ENCODE results near the gene SNAPC3. TPM values are rescaled to one million over a fixed set of nuclear protein-coding genes. Genes with fewer than 3 reads are reported as not detected.

The SNAPC3 gene
- total and polyA plus RNA-seq, 2 donors from 2014 or later, result 16.3 to 27.2 TPM

DNA sequence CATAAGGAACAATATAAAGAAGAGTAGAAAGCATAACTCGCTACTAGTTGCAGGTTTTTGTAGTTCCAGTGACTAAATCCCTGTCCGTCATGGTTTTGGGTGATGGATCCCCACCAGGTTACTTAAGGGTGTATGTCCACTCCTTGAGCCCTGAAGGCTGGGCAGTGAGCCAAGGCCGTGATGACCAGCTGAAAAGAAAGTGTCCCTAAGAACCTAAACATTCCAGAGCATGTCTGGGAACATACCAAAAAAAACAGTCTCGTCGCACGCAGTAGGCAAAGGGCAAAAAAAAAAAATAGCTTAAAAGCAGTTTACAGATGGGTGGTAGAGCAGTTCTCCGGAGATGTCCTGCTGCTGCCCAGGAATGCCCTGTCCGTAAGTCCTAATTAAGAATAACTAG is 21.4 kb upstream of the SNAPC3 start:
- H3K27me3 ChIP-seq (ENCODE audit: control insufficient read depth, insufficient read depth, low read length), result no peaks in the 10 kb centered on the region
- no peak overlapping the region for H3K9ac ChIP-seq (ENCODE audit: low read length in 3 of 3)
- H3K4me3 ChIP-seq (ENCODE audit: low read length in 3 of 3), result peak overlapping the region in 2 of 3 donors; percentile 4 to 12
- FAIRE-seq, result no peak
- H3K27ac ChIP-seq (ENCODE audit: low read depth in 2 of 2, low read length in 2 of 2), result no peak overlapping the region
- TF ChIP-seq, protein P1, sequence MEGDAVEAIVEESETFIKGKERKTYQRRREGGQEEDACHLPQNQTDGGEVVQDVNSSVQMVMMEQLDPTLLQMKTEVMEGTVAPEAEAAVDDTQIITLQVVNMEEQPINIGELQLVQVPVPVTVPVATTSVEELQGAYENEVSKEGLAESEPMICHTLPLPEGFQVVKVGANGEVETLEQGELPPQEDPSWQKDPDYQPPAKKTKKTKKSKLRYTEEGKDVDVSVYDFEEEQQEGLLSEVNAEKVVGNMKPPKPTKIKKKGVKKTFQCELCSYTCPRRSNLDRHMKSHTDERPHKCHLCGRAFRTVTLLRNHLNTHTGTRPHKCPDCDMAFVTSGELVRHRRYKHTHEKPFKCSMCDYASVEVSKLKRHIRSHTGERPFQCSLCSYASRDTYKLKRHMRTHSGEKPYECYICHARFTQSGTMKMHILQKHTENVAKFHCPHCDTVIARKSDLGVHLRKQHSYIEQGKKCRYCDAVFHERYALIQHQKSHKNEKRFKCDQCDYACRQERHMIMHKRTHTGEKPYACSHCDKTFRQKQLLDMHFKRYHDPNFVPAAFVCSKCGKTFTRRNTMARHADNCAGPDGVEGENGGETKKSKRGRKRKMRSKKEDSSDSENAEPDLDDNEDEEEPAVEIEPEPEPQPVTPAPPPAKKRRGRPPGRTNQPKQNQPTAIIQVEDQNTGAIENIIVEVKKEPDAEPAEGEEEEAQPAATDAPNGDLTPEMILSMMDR (IDR thresholded peaks at IDR 0.05; ENCODE audit: borderline replicate concordance, extremely low read depth, insufficient read depth), result no peak
- DNase-seq, result peak in 3 of 5 donors; percentile 19 to 72 (median 50)
- intact Hi-C loops (cut with DNase I), result no loop called here
- H3K9me3 ChIP-seq (ENCODE audit: control insufficient read depth in 2 of 3, insufficient read depth in 1 of 3, low read length in 3 of 3), result no peaks in the 10 kb centered on the region
- no peaks in the 10 kb centered on the region for H3K36me3 ChIP-seq (ENCODE audit: control insufficient read depth in 2 of 3, insufficient read depth in 3 of 3, low read length in 3 of 3)
- peaks cover 3 to 7% (median 4%) of the 10 kb centered on the region in 3 donors for H3K4me1 ChIP-seq (ENCODE audit: control insufficient read depth in 2 of 3, insufficient read depth in 2 of 3, low read depth in 1 of 3, low read length in 3 of 3)

DNA sequence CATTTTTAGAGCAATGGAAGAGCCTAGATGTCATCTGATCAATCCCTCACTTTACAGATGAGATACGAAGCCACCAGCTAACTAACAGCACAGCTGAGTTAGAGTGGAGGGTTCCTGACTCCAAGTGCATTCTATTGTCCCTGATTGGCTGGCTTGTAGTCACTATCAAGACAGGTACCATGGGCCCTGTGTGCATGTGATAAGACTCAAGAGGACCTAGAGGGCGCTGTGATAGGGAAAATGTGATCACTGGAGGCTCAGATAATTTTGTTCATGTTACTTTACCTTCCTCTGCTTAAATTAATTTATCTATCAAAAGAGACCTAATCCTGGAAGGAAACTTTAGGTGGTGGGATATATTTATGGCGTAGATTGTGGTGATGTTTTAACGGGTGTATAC is 19.5 kb upstream of the SNAPC3 start:
- H3K27me3 ChIP-seq (ENCODE audit: control insufficient read depth, insufficient read depth, low read length), result no peaks in the 10 kb centered on the region
- no peak for DNase-seq
- no peak overlapping the region for H3K27ac ChIP-seq (ENCODE audit: low read depth in 2 of 2, low read length in 2 of 2)
- TF ChIP-seq, protein P1 (IDR thresholded peaks at IDR 0.05; ENCODE audit: borderline replicate concordance, extremely low read depth, insufficient read depth), result no peak
- H3K4me3 ChIP-seq (ENCODE audit: low read length in 3 of 3), result no peak overlapping the region
- no peak overlapping the region for H3K9ac ChIP-seq (ENCODE audit: low read length in 3 of 3)
- no peak for FAIRE-seq
- H3K9me3 ChIP-seq (ENCODE audit: control insufficient read depth in 2 of 3, insufficient read depth in 1 of 3, low read length in 3 of 3), result no peaks in the 10 kb centered on the region
- intact Hi-C loops (cut with DNase I), result no loop called here
- H3K36me3 ChIP-seq (ENCODE audit: control insufficient read depth in 2 of 3, insufficient read depth in 3 of 3, low read length in 3 of 3), result no peaks in the 10 kb centered on the region
- H3K4me1 ChIP-seq (ENCODE audit: control insufficient read depth in 2 of 3, insufficient read depth in 2 of 3, low read depth in 1 of 3, low read length in 3 of 3), result peaks cover 3 to 7% (median 4%) of the 10 kb centered on the region in 3 donors

DNA sequence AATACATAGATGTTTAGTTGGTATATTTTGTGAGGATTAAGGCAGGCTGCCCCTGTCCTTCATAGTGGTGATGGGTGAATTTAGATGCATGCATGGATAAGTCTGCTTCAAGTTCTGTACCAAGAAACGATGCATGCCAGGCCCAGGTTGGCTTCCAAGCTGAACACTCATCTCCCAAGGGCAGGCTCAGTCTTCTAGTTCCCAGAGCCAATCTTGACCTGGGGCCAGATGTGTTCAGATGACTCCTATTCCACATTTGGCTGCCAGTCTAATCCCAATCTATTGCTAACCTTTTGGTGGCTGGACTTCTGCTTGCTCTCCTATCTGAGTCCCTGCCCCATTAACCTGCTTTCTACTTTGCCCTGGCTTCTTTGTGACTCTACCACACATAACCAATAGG is 18.5 kb upstream of the SNAPC3 start:
- H3K4me3 ChIP-seq (ENCODE audit: low read length in 3 of 3), result no peak overlapping the region
- intact Hi-C loops (cut with DNase I), result no loop called here
- H3K9me3 ChIP-seq (ENCODE audit: control insufficient read depth in 2 of 3, insufficient read depth in 1 of 3, low read length in 3 of 3), result no peaks in the 10 kb centered on the region
- DNase-seq (no peak), FAIRE-seq (no peak)
- TF ChIP-seq, protein P1 (IDR thresholded peaks at IDR 0.05; ENCODE audit: borderline replicate concordance, extremely low read depth, insufficient read depth), result no peak
- H3K27me3 ChIP-seq (ENCODE audit: control insufficient read depth, insufficient read depth, low read length), result no peaks in the 10 kb centered on the region
- H3K27ac ChIP-seq (ENCODE audit: low read depth in 2 of 2, low read length in 2 of 2), result no peak overlapping the region
- H3K9ac ChIP-seq (ENCODE audit: low read length in 3 of 3), result no peak overlapping the region
- H3K36me3 ChIP-seq (ENCODE audit: control insufficient read depth in 2 of 3, insufficient read depth in 3 of 3, low read length in 3 of 3), result no peaks in the 10 kb centered on the region
- H3K4me1 ChIP-seq (ENCODE audit: control insufficient read depth in 2 of 3, insufficient read depth in 2 of 3, low read depth in 1 of 3, low read length in 3 of 3), result peaks cover 3 to 7% (median 4%) of the 10 kb centered on the region in 3 donors

DNA sequence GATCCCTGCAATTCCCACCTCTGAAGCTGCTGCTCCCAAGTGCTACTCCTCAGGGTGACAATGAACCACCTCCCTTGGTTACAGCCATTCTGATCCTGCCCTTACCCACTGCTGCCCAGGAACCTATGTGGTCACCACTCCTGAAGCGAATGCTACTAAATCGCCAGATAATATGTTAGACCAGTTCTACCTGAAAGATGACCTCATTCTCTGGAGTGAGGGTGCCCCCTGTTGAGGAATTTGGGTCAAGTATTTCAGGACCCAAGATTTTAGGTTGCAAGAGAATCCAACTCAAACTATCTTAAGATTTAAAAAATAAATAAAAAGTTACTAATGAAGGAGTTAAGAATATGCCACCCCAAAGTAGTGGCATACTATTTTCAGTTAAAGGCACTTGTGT is 5.8 kb upstream of the SNAPC3 start:
- no peak overlapping the region for H3K9ac ChIP-seq (ENCODE audit: low read length in 3 of 3)
- no peaks in the 10 kb centered on the region for H3K36me3 ChIP-seq (ENCODE audit: control insufficient read depth in 2 of 3, insufficient read depth in 3 of 3, low read length in 3 of 3)
- FAIRE-seq (peak; percentile 19), DNase-seq (peak in 4 of 5 donors; percentile 42 to 74 (median 55))
- intact Hi-C loops (cut with DNase I), result no loop called here
- TF ChIP-seq, protein P1 (IDR thresholded peaks at IDR 0.05; ENCODE audit: borderline replicate concordance, extremely low read depth, insufficient read depth), result peak; percentile 59
- no peaks in the 10 kb centered on the region for H3K4me1 ChIP-seq (ENCODE audit: control insufficient read depth in 2 of 3, insufficient read depth in 2 of 3, low read depth in 1 of 3, low read length in 3 of 3)
- no peak overlapping the region for H3K4me3 ChIP-seq (ENCODE audit: low read length in 3 of 3)
- H3K27me3 ChIP-seq (ENCODE audit: control insufficient read depth, insufficient read depth, low read length), result no peaks in the 10 kb centered on the region
- H3K27ac ChIP-seq (ENCODE audit: low read depth in 2 of 2, low read length in 2 of 2), result no peak overlapping the region
- no peaks in the 10 kb centered on the region for H3K9me3 ChIP-seq (ENCODE audit: control insufficient read depth in 2 of 3, insufficient read depth in 1 of 3, low read length in 3 of 3)

All from kidney (tissue), 14 donors.